Right atrium auricular region (tissue), 2 donors: ENCODE measurements around the gene TNNI3K. TPM values are rescaled to one million over a fixed set of nuclear protein-coding genes. Genes with fewer than 3 reads are reported as not detected.

Source experiments
- DNase-seq: peaks from one replicate; pipeline ENCODE4 v3.0.0-alpha.2; 2019; ENCODE audit warnings: low spot score
- H3K27ac ChIP-seq, 2 donors: fragments of 200-600 bp; sonication (generic); 1 replicate in 1 of 2; 2 replicates in 1 of 2; pipeline ENCODE4 v1.5.1; 2016 to 2019
- H3K27me3 ChIP-seq, 2 donors: fragments of 200-600 bp; sonication (generic); one replicate each; pipeline versions ENCODE4 v1.5.1 to v1.6.0; 2017 to 2019
- H3K36me3 ChIP-seq: fragments of 200-600 bp; sonication (generic); one replicate; pipeline ENCODE4 v1.5.1; 2016
- H3K4me1 ChIP-seq, 2 donors: fragments of 200-600 bp; sonication (generic); one replicate each; pipeline versions ENCODE4 v1.5.1 to v1.6.0; 2017 to 2019
- H3K4me3 ChIP-seq, 2 donors: fragments of 200-600 bp; sonication (generic); 1 replicate in 1 of 2; 2 replicates in 1 of 2; pipeline ENCODE4 v1.5.1; 2017 to 2019; ENCODE audit warnings: mild to moderate bottlenecking in 1 of 2, moderate library complexity in 1 of 2
- H3K9me3 ChIP-seq, 2 donors: fragments of 200-600 bp; sonication (generic); one replicate each; pipeline ENCODE4 v1.5.1; 2019
- CTCF ChIP-seq, 2 donors: fragments of 200-600 bp; sonication (generic); IDR thresholded peaks; one replicate each; pipeline ENCODE4 v1.5.1; 2019; ENCODE audit warnings: antibody characterized with exemption in 2 of 2
- total RNA-seq, 2 donors: library from RNA; depleted of rRNA; stranded (reverse); fragments of >200 nt; gene quantifications; one replicate each; pipeline ENCODE4 v1.1.0, GENCODE V29; 2016

The TNNI3K gene
- total RNA-seq, 2 donors from 2014 or later = 14.6 to 18.3 TPM

- no peak for TF ChIP-seq CTCF (IDR thresholded peaks at IDR 0.05)
- Histone ChIP-seq H3K9me3 (no peaks in the 10 kb centered on the region), H3K27me3 (no peaks in the 10 kb centered on the region), H3K4me1 (no peaks in the 10 kb centered on the region), H3K4me3 (no peak overlapping the region), H3K27ac (no peak overlapping the region), H3K36me3 (no peaks in the 10 kb centered on the region)
- DNase-seq = no peak
Measured at GRCh38 chr1:74317663-74318062, 82.5 kb downstream of the TNNI3K start.

GRCh38 chr1:74323937-74324473, 88.8 kb downstream of the TNNI3K start:
- Histone ChIP-seq H3K4me1 (peaks cover 0 to 15% of the 10 kb centered on the region in 2 donors), H3K4me3 (no peak overlapping the region), H3K36me3 (no peaks in the 10 kb centered on the region), H3K9me3 (no peaks in the 10 kb centered on the region), H3K27me3 (no peaks in the 10 kb centered on the region), H3K27ac (no peak overlapping the region)
- TF ChIP-seq CTCF (IDR thresholded peaks at IDR 0.05) = no peak
- DNase-seq = no peak

GRCh38 chr1:74324684-74325448, 89.7 kb downstream of the TNNI3K start:
- Histone ChIP-seq H3K4me1 (peaks cover 0 to 15% of the 10 kb centered on the region in 2 donors), H3K27ac (no peak overlapping the region), H3K36me3 (no peaks in the 10 kb centered on the region), H3K9me3 (no peaks in the 10 kb centered on the region), H3K4me3 (no peak overlapping the region), H3K27me3 (no peaks in the 10 kb centered on the region)
- no peak for DNase-seq
- TF ChIP-seq CTCF (IDR thresholded peaks at IDR 0.05) = no peak

- no peak for DNase-seq
- H3K4me1 ChIP-seq = peaks cover 0 to 6% of the 10 kb centered on the region in 2 donors
Measured at GRCh38 chr1:74328851-74329250, 93.7 kb downstream of the TNNI3K start.

GRCh38 chr1:74333244-74333643, 98.1 kb downstream of the TNNI3K start:
- no peak for DNase-seq
- H3K27me3 ChIP-seq = no peaks in the 10 kb centered on the region
- H3K9me3 ChIP-seq = no peaks in the 10 kb centered on the region
- TF ChIP-seq CTCF (IDR thresholded peaks at IDR 0.05) = no peak
- H3K4me1 ChIP-seq = no peaks in the 10 kb centered on the region
- no peak overlapping the region for H3K4me3 ChIP-seq
- H3K36me3 ChIP-seq = no peaks in the 10 kb centered on the region
- H3K27ac ChIP-seq = no peak overlapping the region

More at GRCh38 chr1:74328851-74329250, 93.7 kb downstream of the TNNI3K start:
- no peaks in the 10 kb centered on the region for H3K27me3 ChIP-seq
- TF ChIP-seq CTCF (IDR thresholded peaks at IDR 0.05) = no peak
- H3K4me3 ChIP-seq = no peak overlapping the region
- H3K9me3 ChIP-seq = no peaks in the 10 kb centered on the region
- no peak overlapping the region for H3K27ac ChIP-seq
- no peaks in the 10 kb centered on the region for H3K36me3 ChIP-seq
